SK-N-SH (cell line): ENCODE measurements around the gene ZNF709. TPM values are rescaled to one million over a fixed set of nuclear protein-coding genes. Genes with fewer than 3 reads are reported as not detected.
A peak's percentile ranks its signal among the peaks of the same experiment; 100 is the strongest.

Source experiments
- CTCF ChIA-PET: fragments of 300-600, 350-600 bp; formaldehyde crosslinking; extraction: SDS; loops from one replicate; lab custom pipeline; 2021; lab: Yijun Ruan, JAX
- POLR2A ChIA-PET: fragments of 350-600 bp; sonication (Branson Sonifier 250); formaldehyde crosslinking; extraction: SDS; loops from one replicate; lab custom pipeline; 2020; ENCODE audit warnings: antibody characterized with exemption, inconsistent platforms; lab: Yijun Ruan, JAX
- DNase-seq: peaks from one replicate; pipeline ENCODE4 v3.0.0; 2012
- H2AFZ ChIP-seq: fragments of 200-600 bp; sonication (generic); 2 replicates; pipeline ENCODE4 v1.8.1; 2016; ENCODE audit warnings: antibody characterized with exemption, mild to moderate bottlenecking, low read depth
- H3F3A ChIP-seq: fragments of 200-600 bp; sonication (generic); replicated peaks from 2 replicates; pipeline ENCODE3; 2016; ENCODE audit warnings: antibody characterized with exemption, mild to moderate bottlenecking; ENCODE audit not compliant: insufficient read depth
- H3K27ac ChIP-seq, 2 experiments: fragments of 200-500 bp in 1 of 2; fragments of 200-600 bp in 1 of 2; sonication (Bioruptor generic) in 1 of 2; sonication (generic), shearing (Covaris generic) in 1 of 2; 2 replicates each; pipeline versions ENCODE4 v1.5.1 to v1.6.1; 2014 to 2016; ENCODE audit warnings: low read depth in 2 of 2, inconsistent platforms in 1 of 2, low read length in 1 of 2, mild to moderate bottlenecking in 1 of 2, mixed read lengths in 1 of 2
- H3K27me3 ChIP-seq: fragments of 200-600 bp; sonication (generic), shearing (Covaris generic); 2 replicates; pipeline ENCODE4 v1.6.1; 2016; ENCODE audit warnings: mixed run types; ENCODE audit not compliant: insufficient read depth
- H3K36me3 ChIP-seq, 2 experiments: fragments of 200-500 bp in 1 of 2; fragments of 200-600 bp in 1 of 2; sonication (Bioruptor generic) in 1 of 2; sonication (generic) in 1 of 2; replicated peaks in 1 of 2; 2 replicates each; pipeline versions ENCODE3 to v1.5.1; 2014 to 2016; ENCODE audit warnings: low read length in 1 of 2, mild to moderate bottlenecking in 1 of 2; ENCODE audit not compliant: insufficient read depth in 2 of 2, control insufficient read depth in 1 of 2
- H3K4me1 ChIP-seq, 2 experiments: fragments of 200-500 bp in 1 of 2; fragments of 200-600 bp in 1 of 2; sonication (Bioruptor generic) in 1 of 2; sonication (generic), shearing (Covaris generic) in 1 of 2; 2 replicates each; pipeline versions ENCODE4 v1.5.1 to v1.6.1; 2014 to 2016; ENCODE audit warnings: low read depth in 1 of 2, low read length in 1 of 2, mixed run types in 1 of 2; ENCODE audit not compliant: insufficient read depth in 2 of 2, control insufficient read depth in 1 of 2
- H3K4me2 ChIP-seq: fragments of 200-600 bp; sonication (generic), shearing (Covaris generic); 2 replicates; pipeline ENCODE4 v1.6.1; 2017; ENCODE audit warnings: mixed run types
- H3K4me3 ChIP-seq, 2 experiments: fragments of 200-500 bp in 1 of 2; fragments of 200-600 bp in 1 of 2; sonication (Bioruptor generic) in 1 of 2; sonication (generic), shearing (Covaris generic) in 1 of 2; 2 replicates each; pipeline versions ENCODE4 v1.5.1 to v1.8.1; 2014 to 2016; ENCODE audit warnings: low read depth in 2 of 2, inconsistent platforms in 1 of 2, low read length in 1 of 2, mild to moderate bottlenecking in 1 of 2, mixed read lengths in 1 of 2, moderate library complexity in 1 of 2
- H3K79me2 ChIP-seq: fragments of 200-600 bp; sonication (generic); 2 replicates; pipeline ENCODE4 v1.8.1; 2017; ENCODE audit warnings: mild to moderate bottlenecking; ENCODE audit not compliant: insufficient read depth
- H3K9ac ChIP-seq: fragments of 200-600 bp; sonication (generic); 2 replicates; pipeline ENCODE4 v1.6.1; 2017; ENCODE audit warnings: mixed run types
- H3K9me2 ChIP-seq: fragments of 200-600 bp; sonication (generic); 2 replicates; pipeline ENCODE4 v1.6.1; 2017; ENCODE audit warnings: mixed run types
- H3K9me3 ChIP-seq: fragments of 200-600 bp; sonication (generic); 2 replicates; pipeline ENCODE4 v1.6.1; 2017; ENCODE audit warnings: mixed run types, mild to moderate bottlenecking, moderate library complexity
- H4K20me1 ChIP-seq: fragments of 200-600 bp; sonication (generic); 2 replicates; pipeline ENCODE4 v1.6.1; 2017; ENCODE audit warnings: mild to moderate bottlenecking, mixed run types; ENCODE audit not compliant: insufficient read depth
- ELF1 ChIP-seq: IDR thresholded peaks from 2 replicates; pipeline ENCODE4 v1.4.0; 2012
- FOXJ3 ChIP-seq: sonication (generic); formaldehyde crosslinking; IDR thresholded peaks from 2 replicates; pipeline ENCODE4 v1.5.1; 2020; ENCODE audit warnings: mild to moderate bottlenecking, missing genetic modification reagents
- JUND ChIP-seq: IDR thresholded peaks from 2 replicates; pipeline ENCODE4 v1.4.0; 2012
- MEF2A ChIP-seq: IDR thresholded peaks from 2 replicates; pipeline ENCODE4 v1.4.0; 2012; ENCODE audit warnings: low read depth, borderline replicate concordance
- NRF1 ChIP-seq: IDR thresholded peaks from 2 replicates; pipeline ENCODE4 v1.6.1; 2012; ENCODE audit warnings: low read depth, mild to moderate bottlenecking, low read length
- POLR2AphosphoS5 ChIP-seq: IDR thresholded peaks from 2 replicates; pipeline ENCODE4 v1.6.1; 2012; ENCODE audit warnings: low read depth, low read length
- RCOR1 ChIP-seq: fragments of 150-350 bp; IDR thresholded peaks from 2 replicates; pipeline ENCODE4 v1.6.1; 2017; ENCODE audit warnings: antibody characterized with exemption, low read length
- RFX5 ChIP-seq: IDR thresholded peaks from 2 replicates; pipeline ENCODE4 v1.6.1; 2012; ENCODE audit warnings: mild to moderate bottlenecking, improper control_type of control experiment, low read length
- RXRA ChIP-seq: IDR thresholded peaks from 2 replicates; pipeline ENCODE4 v1.4.0; 2012; ENCODE audit warnings: low read depth, mild to moderate bottlenecking, borderline replicate concordance
- SIN3A ChIP-seq: IDR thresholded peaks from 2 replicates; pipeline ENCODE4 v1.6.1; 2012; ENCODE audit warnings: low read depth, mild to moderate bottlenecking, low read length, moderate library complexity, borderline replicate concordance
- TCF12 ChIP-seq: IDR thresholded peaks from 2 replicates; pipeline ENCODE4 v1.4.0; 2012
- YY1 ChIP-seq: IDR thresholded peaks from 2 replicates; pipeline ENCODE4 v1.4.0; 2012; ENCODE audit warnings: low read depth, mild to moderate bottlenecking
- WGBS: methylation state at CpG from one replicate; pipeline ENCODE4 v1.1.6; 2017; ENCODE audit warnings: low lambda C conversion rate; 5-methylcytosine and 5-hydroxymethylcytosine counted together
- polyA plus RNA-seq, 3 experiments: library from polyadenylated mRNA; depleted of rRNA; stranded (reverse); fragments of >200 nt; gene quantifications; 2 replicates each; pipeline ENCODE4 v1.2.3, GENCODE V29; 2012
- TF ChIP-seq, protein P1 (sequence below): fragments of 150-350 bp; IDR thresholded peaks from 2 replicates; pipeline ENCODE4 v1.6.1; 2016; ENCODE audit warnings: mild to moderate bottlenecking, low read depth, low read length
- TF ChIP-seq, protein P2 (sequence below): IDR thresholded peaks from 2 replicates; pipeline ENCODE4 v1.4.0; 2012; ENCODE audit warnings: low read depth
- TF ChIP-seq, protein P3 (sequence below): IDR thresholded peaks from 2 replicates; pipeline ENCODE4 v1.4.0; 2012; ENCODE audit warnings: low read depth, borderline replicate concordance

Gene ZNF709
- polyA plus RNA-seq, 1 of the 3 experiments (the other 2 are of a cell fraction) = 0.64 TPM

DNA sequence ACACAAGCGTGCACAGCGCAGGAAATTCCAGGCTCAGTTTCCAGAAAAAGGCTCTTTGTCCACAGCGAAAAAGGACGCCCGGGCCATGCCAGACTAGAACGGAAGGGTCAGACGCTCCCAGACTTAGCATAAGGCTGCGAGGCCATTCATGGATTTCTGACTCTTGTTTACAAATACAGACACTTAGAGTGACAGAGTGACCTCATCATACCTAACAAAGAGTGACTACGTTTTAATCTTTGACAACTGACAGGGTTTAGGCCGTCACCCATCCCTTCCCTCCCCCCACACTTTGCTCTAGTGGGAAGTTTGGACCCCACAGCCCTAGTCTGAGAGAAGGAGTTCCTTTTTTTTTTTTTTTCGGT is 418 bp upstream of the ZNF709 start:
- Histone ChIP-seq H3K4me3 (peak overlapping the region; percentile 67 to 85), H3K79me2 (peaks cover 45% of the 10 kb centered on the region), H3K36me3 (no peaks in the 10 kb centered on the region), H3K9me2 (no peaks in the 10 kb centered on the region), H3K4me2 (peak overlapping the region; percentile 85), H3K27ac (peak overlapping the region in 1 of 2 experiments; percentile 74; a peak in 3 of 4 replicates), H4K20me1 (no peaks in the 10 kb centered on the region), H2AFZ (peak overlapping the region; percentile 99), H3K27me3 (no peaks in the 10 kb centered on the region), H3F3A (no peaks in the 10 kb centered on the region), H3K9me3 (no peaks in the 10 kb centered on the region), H3K4me1 (peaks cover 0 to 7% of the 10 kb centered on the region in 2 experiments; a peak in 2 of 4 replicates), H3K9ac (peak overlapping the region; percentile 78; the same call in 1 of the 2 replicates)
- ChIA-PET CTCF (interaction anchor here (1.9 kb wide), 1 partner anchor 11 kb away, joined by 10 read pairs; no protein-coding TSS in a partner anchor), POLR2A (interaction anchor here (3.0 kb wide), 1 partner anchor 10 kb away, joined by 16 read pairs; no protein-coding TSS in a partner anchor)
- peak; percentile 6; the same call in 1 of the 2 replicates for TF ChIP-seq ELF1
- TF ChIP-seq RCOR1 = no peak
- WGBS = 35% methylated on average over 10 of the region's 11 CpGs
- DNase-seq = no peak

DNA sequence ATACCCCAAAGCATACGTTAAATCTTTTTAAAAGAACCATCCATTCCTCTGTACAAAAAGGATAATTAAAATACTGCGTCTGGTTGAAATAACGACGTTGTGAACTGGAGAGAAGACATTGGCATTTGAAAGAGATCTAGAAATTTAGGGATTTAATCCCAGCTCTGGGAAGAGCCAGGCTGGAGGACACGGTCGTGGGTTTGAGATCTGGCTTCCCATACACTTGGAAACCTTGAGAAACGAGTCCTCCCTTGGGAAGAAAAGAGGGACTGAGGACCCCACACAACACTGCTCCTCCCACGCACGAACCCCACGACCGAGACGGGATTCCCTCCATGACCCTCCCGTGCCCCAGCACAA is 625 bp downstream of the ZNF709 start:
- Histone ChIP-seq H3K79me2 (peaks cover 50% of the 10 kb centered on the region), H3F3A (no peaks in the 10 kb centered on the region), H2AFZ (peak overlapping the region; percentile 99), H3K9me2 (no peaks in the 10 kb centered on the region), H3K27ac (peak overlapping the region in 1 of 2 experiments; percentile 56; a peak in 2 of 4 replicates), H3K9ac (peak overlapping the region; percentile 78), H3K27me3 (no peaks in the 10 kb centered on the region), H3K4me3 (peak overlapping the region; percentile 67 to 85), H3K36me3 (no peaks in the 10 kb centered on the region), H3K4me1 (peaks cover 0 to 7% of the 10 kb centered on the region in 2 experiments; a peak in 2 of 4 replicates), H3K4me2 (peak overlapping the region; percentile 85), H3K9me3 (no peaks in the 10 kb centered on the region), H4K20me1 (no peaks in the 10 kb centered on the region)
- ChIA-PET POLR2A (interaction anchor here (0.5 to 3.0 kb wide), 4 partner anchors 11 to 83 kb away, joined by 3 to 16 read pairs (median 4); partner anchors contain the start of genes ZNF443 and ZNF799), CTCF (interaction anchor here (1.9 kb wide), 1 partner anchor 12 kb away, joined by 10 read pairs; no protein-coding TSS in a partner anchor)
- WGBS = 4% methylated on average over 7 of the region's 13 CpGs
- no peak for DNase-seq
- TF ChIP-seq RFX5 (no peak), POLR2AphosphoS5 (no peak), FOXJ3 (CRISPR knock-in tag) (no peak), JUND (no peak), SIN3A (no peak), NRF1 (no peak), TCF12 (no peak), RXRA (no peak), MEF2A (no peak), ELF1 (no peak), YY1 (no peak)
- TF ChIP-seq, protein P1, sequence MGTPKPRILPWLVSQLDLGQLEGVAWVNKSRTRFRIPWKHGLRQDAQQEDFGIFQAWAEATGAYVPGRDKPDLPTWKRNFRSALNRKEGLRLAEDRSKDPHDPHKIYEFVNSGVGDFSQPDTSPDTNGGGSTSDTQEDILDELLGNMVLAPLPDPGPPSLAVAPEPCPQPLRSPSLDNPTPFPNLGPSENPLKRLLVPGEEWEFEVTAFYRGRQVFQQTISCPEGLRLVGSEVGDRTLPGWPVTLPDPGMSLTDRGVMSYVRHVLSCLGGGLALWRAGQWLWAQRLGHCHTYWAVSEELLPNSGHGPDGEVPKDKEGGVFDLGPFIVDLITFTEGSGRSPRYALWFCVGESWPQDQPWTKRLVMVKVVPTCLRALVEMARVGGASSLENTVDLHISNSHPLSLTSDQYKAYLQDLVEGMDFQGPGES = no peak
- TF ChIP-seq, protein P2, sequence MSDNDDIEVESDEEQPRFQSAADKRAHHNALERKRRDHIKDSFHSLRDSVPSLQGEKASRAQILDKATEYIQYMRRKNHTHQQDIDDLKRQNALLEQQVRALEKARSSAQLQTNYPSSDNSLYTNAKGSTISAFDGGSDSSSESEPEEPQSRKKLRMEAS = no peak
- TF ChIP-seq, protein P3, sequence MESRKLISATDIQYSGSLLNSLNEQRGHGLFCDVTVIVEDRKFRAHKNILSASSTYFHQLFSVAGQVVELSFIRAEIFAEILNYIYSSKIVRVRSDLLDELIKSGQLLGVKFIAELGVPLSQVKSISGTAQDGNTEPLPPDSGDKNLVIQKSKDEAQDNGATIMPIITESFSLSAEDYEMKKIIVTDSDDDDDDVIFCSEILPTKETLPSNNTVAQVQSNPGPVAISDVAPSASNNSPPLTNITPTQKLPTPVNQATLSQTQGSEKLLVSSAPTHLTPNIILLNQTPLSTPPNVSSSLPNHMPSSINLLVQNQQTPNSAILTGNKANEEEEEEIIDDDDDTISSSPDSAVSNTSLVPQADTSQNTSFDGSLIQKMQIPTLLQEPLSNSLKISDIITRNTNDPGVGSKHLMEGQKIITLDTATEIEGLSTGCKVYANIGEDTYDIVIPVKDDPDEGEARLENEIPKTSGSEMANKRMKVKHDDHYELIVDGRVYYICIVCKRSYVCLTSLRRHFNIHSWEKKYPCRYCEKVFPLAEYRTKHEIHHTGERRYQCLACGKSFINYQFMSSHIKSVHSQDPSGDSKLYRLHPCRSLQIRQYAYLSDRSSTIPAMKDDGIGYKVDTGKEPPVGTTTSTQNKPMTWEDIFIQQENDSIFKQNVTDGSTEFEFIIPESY = no peak
